GM06990 (cell line): Measurements from ENCODE around the gene RCL1.

Source experiments
- DNase-seq: peaks from one replicate; pipeline ENCODE4 v3.0.0-alpha.2; 2011; ENCODE audit not compliant: insufficient read length; ENCODE audit errors: extremely low read depth
- H3K27me3 ChIP-seq: replicated peaks from 2 replicates; pipeline ENCODE4 v1.6.0; 2011; ENCODE audit warnings: low read length; ENCODE audit not compliant: control insufficient read depth, insufficient read depth
- H3K36me3 ChIP-seq: 2 replicates; pipeline ENCODE4 v1.5.1; 2011; ENCODE audit warnings: low read length; ENCODE audit not compliant: control insufficient read depth, insufficient read depth
- H3K4me3 ChIP-seq: replicated peaks from 2 replicates; pipeline ENCODE4 v1.5.1; 2011; ENCODE audit warnings: low read depth, mild to moderate bottlenecking, control low read depth, low read length
- TF ChIP-seq, protein P1 (sequence below): IDR thresholded peaks from 2 replicates; pipeline ENCODE4 v1.5.1; 2011; ENCODE audit warnings: low read length, control low read depth, mild to moderate bottlenecking, inconsistent platforms; ENCODE audit not compliant: insufficient read depth, poor library complexity, severe bottlenecking

RCL1 gene

DNA sequence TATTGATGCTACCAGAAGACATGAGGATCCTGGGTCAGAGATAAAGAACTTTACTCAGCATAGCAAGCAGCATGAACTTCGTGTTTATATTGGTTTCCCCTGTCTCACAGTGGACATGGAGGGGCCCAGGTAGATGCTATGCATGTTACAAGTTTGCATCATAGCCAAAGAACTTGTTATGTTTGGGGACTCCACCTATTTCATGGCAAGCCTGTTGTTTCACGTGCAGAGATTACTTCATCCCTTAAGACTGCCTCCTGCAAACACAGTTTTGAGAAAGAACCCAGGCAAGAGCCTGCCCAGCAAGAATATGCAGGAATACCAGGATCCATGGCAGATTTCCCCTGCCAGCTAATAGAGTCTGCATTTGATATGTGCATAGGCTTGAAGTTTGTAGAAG is 68.4 kb downstream of the RCL1 start:
- Histone ChIP-seq H3K4me3 (no peak overlapping the region), H3K36me3 (peaks cover 6% of the 10 kb centered on the region), H3K27me3 (no peaks in the 10 kb centered on the region)
- TF ChIP-seq, protein P1, sequence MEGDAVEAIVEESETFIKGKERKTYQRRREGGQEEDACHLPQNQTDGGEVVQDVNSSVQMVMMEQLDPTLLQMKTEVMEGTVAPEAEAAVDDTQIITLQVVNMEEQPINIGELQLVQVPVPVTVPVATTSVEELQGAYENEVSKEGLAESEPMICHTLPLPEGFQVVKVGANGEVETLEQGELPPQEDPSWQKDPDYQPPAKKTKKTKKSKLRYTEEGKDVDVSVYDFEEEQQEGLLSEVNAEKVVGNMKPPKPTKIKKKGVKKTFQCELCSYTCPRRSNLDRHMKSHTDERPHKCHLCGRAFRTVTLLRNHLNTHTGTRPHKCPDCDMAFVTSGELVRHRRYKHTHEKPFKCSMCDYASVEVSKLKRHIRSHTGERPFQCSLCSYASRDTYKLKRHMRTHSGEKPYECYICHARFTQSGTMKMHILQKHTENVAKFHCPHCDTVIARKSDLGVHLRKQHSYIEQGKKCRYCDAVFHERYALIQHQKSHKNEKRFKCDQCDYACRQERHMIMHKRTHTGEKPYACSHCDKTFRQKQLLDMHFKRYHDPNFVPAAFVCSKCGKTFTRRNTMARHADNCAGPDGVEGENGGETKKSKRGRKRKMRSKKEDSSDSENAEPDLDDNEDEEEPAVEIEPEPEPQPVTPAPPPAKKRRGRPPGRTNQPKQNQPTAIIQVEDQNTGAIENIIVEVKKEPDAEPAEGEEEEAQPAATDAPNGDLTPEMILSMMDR: no peak
- DNase-seq: no peak

DNA sequence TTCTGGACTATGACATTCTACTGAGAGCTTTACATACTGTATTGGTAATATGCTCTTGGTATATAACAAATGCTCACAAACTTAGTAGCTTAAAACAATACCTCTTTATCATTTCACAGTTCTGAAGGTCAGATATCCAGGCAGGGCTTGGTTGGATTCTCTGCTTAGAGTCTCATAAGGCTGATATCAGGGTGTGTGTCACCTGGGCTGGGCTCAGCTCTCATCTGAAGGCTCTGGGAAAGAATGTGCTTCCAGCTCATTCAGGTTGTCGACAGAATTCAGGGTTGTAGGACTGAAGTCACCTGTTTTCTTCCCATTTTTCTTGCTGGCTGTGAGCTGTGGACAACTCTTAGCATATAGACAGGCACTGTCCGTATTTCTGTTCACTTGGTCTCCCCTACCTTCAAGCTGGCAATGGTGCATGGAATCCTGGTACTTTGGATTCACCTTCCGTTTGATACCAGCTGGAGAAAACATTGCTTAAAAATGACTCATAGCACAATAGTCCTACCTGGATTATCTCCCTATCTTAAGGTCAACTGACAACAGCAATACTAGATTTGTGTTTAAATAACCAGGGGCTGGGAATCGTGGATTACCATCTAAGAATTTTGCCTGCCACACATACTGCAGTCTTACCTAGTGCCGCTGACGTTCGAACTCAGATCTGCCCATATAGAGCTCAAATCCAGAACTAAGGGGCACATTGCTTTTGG is 69.2 kb downstream of the RCL1 start:
- no peak for DNase-seq
- TF ChIP-seq, protein P1: no peak
- peaks cover 6% of the 10 kb centered on the region for H3K36me3 ChIP-seq

DNA sequence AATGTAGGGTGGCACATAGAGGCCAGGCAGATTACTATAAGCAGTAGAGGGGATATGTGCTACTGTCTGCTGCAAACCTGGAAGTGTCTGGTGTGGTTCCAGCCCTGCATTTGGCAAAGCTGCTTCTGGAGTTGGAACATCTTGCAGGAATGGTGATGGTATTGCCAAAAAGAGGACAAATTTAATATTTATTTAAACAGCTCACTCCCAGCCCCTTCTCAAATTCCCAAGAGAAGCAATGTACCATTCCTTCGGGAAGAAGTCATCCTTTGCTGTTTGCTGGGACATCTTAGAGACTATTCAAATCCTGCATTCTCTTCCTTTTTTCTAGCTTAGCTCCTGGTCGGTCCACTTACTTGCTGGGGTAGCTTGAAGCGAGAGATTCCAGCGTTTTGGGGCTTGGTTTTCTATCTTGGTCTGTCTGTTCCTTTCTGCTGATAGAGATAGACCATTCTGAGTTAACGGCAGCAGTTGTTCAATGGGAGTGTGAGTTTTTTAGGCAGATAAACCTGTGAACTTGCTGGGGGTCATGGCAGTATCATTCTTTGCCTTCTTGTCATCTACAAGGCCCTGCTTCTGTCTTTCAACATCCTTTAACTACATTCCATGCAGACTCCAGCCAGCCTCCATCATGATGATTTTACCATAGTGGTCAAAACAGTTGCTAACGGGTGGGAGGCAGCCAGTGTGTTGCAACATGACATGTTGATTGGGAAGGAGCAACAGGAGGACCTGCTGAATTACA is 69.9 kb downstream of the RCL1 start:
- no peak for DNase-seq
- peaks cover 6% of the 10 kb centered on the region for H3K36me3 ChIP-seq

More for the DNA sequence above, 69.2 kb downstream of the RCL1 start:
- H3K4me3 ChIP-seq: no peak overlapping the region
- no peaks in the 10 kb centered on the region for H3K27me3 ChIP-seq

DNA sequence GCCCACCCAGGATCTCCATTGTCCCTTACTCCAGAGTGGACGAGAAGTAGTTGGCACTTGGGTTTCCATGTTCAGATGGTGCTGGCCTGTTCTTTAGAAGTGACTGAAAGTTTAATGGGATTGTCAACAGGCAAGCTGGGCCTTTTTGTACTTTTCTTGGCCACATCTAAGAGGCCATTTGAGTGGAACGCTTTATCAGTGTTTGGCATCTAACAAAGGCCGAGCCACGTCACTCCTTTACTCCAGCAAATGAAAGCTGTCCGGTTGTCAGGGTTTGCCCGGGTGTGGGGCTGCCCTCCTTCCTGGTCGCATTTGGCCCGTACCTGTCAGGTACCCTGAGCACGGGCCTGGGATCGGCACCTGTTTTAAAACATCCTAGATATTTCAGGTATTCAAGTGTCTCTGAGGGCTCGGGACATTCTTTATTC is 71.5 kb downstream of the RCL1 start:
- TF ChIP-seq, protein P1: no peak
- H3K27me3 ChIP-seq: no peaks in the 10 kb centered on the region
- peaks cover 4% of the 10 kb centered on the region for H3K36me3 ChIP-seq
- no peak for DNase-seq
- H3K4me3 ChIP-seq: no peak overlapping the region

More for the DNA sequence above, 69.9 kb downstream of the RCL1 start:
- no peak overlapping the region for H3K4me3 ChIP-seq
- no peaks in the 10 kb centered on the region for H3K27me3 ChIP-seq
- TF ChIP-seq, protein P1: no peak

DNA sequence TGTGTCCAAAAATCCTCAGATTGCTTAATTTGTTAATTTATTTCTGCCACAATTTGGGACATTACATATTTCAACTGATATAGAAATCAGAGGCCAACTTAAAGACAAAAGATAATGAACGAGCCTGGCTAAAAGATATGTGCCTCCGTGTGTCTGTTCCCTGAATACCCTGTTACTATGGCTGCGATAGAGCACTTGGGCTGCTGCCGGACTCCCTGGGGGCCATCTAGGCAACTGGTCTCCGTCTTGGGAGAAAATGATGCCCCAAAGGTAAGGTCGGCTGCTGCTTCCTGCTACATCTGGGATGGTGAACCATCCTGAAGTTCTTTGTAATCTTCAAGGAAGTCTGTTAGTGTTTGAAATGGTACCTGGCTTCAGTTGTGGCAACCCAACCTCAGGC is 72.0 kb downstream of the RCL1 start:
- TF ChIP-seq, protein P1: no peak
- H3K27me3 ChIP-seq: no peaks in the 10 kb centered on the region
- H3K4me3 ChIP-seq: no peak overlapping the region
- no peak for DNase-seq
- H3K36me3 ChIP-seq: peaks cover 4% of the 10 kb centered on the region
